Measurements from ENCODE around the gene DCAF5.
"Not testable (repeated sequence)": the region's sequence is repeated elsewhere in the genome, so short reads cannot be mapped to it uniquely, and the experiment has no call there.

DCAF5 gene

DNA sequence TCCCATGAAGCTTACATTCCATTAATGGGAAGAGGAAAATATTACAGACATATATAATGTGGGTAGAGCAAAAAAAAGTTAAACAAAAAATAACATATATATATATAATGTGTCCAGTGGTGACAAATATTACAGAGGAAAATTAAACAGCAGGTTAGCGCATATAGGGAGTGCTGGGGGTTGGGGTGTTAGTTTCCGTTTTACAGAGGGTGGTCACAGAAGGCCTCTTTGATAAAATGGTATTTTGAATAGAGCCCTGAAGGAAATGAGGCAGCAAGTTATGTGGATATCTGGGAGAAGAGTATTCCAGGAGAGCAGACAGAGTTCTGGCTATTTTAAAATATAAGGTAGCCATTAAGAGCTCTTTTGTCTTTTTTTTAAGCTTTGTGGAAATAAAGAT lies 73.2 kb downstream of the DCAF5 start:
- Histone ChIP-seq H3K4me1 (ENCODE audit: insufficient read depth, low read length, poor library complexity, severe bottlenecking) (peaks cover 4% of the 10 kb centered on the region), H3K36me3 (ENCODE audit: insufficient read depth, low read length) (peaks cover 66% of the 10 kb centered on the region), H3F3A (ENCODE audit: low read depth) (no peaks in the 10 kb centered on the region), H2AFZ (ENCODE audit: low read length) (no peak overlapping the region), H4K20me1 (ENCODE audit: insufficient read depth, low read length, poor library complexity, severe bottlenecking) (no peaks in the 10 kb centered on the region), H3K79me2 (ENCODE audit: insufficient read depth, low read length) (no peaks in the 10 kb centered on the region), H3K4me3 (ENCODE audit: low read length, poor library complexity, severe bottlenecking) (no peak overlapping the region), H3K27me3 (ENCODE audit: insufficient read depth, low read length, poor library complexity, severe bottlenecking) (no peaks in the 10 kb centered on the region), H3K9ac (ENCODE audit: low read depth, low read length, poor library complexity, severe bottlenecking) (no peak overlapping the region), H3K9me3 (ENCODE audit: insufficient read depth, low read depth, low read length) (no peaks in the 10 kb centered on the region), H3K9me2 (replicated peaks; ENCODE audit: low read depth, low read length) (no peaks in the 10 kb centered on the region), H3K4me2 (ENCODE audit: low read depth, low read length, poor library complexity, severe bottlenecking) (no peak overlapping the region)
- no peak for TF ChIP-seq EZH2phosphoT487 (IDR thresholded peaks at IDR 0.05; ENCODE audit: borderline replicate concordance)
- TF ChIP-seq, protein P1, sequence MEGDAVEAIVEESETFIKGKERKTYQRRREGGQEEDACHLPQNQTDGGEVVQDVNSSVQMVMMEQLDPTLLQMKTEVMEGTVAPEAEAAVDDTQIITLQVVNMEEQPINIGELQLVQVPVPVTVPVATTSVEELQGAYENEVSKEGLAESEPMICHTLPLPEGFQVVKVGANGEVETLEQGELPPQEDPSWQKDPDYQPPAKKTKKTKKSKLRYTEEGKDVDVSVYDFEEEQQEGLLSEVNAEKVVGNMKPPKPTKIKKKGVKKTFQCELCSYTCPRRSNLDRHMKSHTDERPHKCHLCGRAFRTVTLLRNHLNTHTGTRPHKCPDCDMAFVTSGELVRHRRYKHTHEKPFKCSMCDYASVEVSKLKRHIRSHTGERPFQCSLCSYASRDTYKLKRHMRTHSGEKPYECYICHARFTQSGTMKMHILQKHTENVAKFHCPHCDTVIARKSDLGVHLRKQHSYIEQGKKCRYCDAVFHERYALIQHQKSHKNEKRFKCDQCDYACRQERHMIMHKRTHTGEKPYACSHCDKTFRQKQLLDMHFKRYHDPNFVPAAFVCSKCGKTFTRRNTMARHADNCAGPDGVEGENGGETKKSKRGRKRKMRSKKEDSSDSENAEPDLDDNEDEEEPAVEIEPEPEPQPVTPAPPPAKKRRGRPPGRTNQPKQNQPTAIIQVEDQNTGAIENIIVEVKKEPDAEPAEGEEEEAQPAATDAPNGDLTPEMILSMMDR (conservative IDR thresholded peaks at IDR 0.05; ENCODE audit: low read length), result no peak

DNA sequence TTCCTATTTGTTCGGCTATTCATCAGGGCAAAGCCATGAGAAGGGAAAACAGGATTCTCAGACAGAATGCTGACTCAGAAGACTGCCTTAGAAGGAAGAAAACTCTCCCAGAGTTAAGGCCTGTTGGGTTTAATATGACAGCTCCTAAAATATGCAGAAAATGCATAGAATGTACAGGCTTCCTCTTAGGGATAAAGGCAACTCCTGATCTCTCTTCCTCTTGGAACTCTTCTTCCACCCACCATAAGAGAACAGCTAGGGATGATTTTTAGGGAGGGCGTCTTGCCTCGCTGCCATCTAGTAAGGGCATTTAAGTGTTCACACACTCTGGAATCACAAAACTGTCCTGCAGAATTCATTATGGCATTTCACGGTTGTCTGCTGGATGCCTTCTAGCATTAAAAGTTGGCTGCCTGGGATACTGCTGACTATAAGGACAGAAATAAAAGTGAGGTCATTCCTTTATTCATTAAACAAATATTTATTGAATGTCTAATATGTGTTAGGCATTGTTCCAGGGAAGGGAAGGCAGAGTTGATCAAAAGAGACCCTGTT lies 73.7 kb downstream of the DCAF5 start:
- H3K4me1 ChIP-seq (ENCODE audit: insufficient read depth, low read length, poor library complexity, severe bottlenecking), result peaks cover 4% of the 10 kb centered on the region
- no peaks in the 10 kb centered on the region for H3F3A ChIP-seq (ENCODE audit: low read depth)
- H3K36me3 ChIP-seq (ENCODE audit: insufficient read depth, low read length), result peaks cover 66% of the 10 kb centered on the region
- no peaks in the 10 kb centered on the region for H3K9me3 ChIP-seq (ENCODE audit: insufficient read depth, low read depth, low read length)
- no peak overlapping the region for H2AFZ ChIP-seq (ENCODE audit: low read length)
- H3K79me2 ChIP-seq (ENCODE audit: insufficient read depth, low read length), result no peaks in the 10 kb centered on the region
- no peak overlapping the region for H3K4me2 ChIP-seq (ENCODE audit: low read depth, low read length, poor library complexity, severe bottlenecking)
- no peak for TF ChIP-seq EZH2phosphoT487 (IDR thresholded peaks at IDR 0.05; ENCODE audit: borderline replicate concordance)
- TF ChIP-seq, protein P1 (conservative IDR thresholded peaks at IDR 0.05; ENCODE audit: low read length), result no peak
- H3K9ac ChIP-seq (ENCODE audit: low read depth, low read length, poor library complexity, severe bottlenecking), result no peak overlapping the region
- no peaks in the 10 kb centered on the region for H4K20me1 ChIP-seq (ENCODE audit: insufficient read depth, low read length, poor library complexity, severe bottlenecking)
- no peaks in the 10 kb centered on the region for H3K9me2 ChIP-seq (replicated peaks; ENCODE audit: low read depth, low read length)
- no peak overlapping the region for H3K4me3 ChIP-seq (ENCODE audit: low read length, poor library complexity, severe bottlenecking)
- H3K27me3 ChIP-seq (ENCODE audit: insufficient read depth, low read length, poor library complexity, severe bottlenecking), result no peaks in the 10 kb centered on the region

DNA sequence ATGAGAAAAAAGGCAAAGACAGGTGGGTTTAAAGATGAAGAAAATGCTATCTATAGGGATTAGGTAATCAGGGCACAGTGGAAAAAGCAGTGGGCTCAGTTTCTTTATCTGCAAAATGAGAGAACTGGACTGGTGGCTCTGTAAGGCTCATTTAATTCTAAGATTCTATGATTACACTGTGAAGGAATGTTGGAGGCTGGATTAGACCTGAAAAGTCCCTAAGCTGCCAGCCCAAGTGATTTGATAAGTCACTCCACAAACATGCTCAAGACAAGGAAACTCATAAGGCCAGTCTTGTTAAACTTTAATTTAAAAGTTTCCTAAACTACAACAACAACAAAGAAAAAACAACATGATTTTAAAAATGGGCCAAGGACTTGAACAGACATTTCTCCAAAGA lies 75.1 kb downstream of the DCAF5 start:
- no peaks in the 10 kb centered on the region for H3K79me2 ChIP-seq (ENCODE audit: insufficient read depth, low read length)
- no peaks in the 10 kb centered on the region for H3F3A ChIP-seq (ENCODE audit: low read depth)
- H3K4me2 ChIP-seq (ENCODE audit: low read depth, low read length, poor library complexity, severe bottlenecking), result no peak overlapping the region
- H3K9ac ChIP-seq (ENCODE audit: low read depth, low read length, poor library complexity, severe bottlenecking), result no peak overlapping the region
- peaks cover 66% of the 10 kb centered on the region; the same call in 1 of the 2 replicates for H3K36me3 ChIP-seq (ENCODE audit: insufficient read depth, low read length)
- H4K20me1 ChIP-seq (ENCODE audit: insufficient read depth, low read length, poor library complexity, severe bottlenecking), result no peaks in the 10 kb centered on the region
- peaks cover 4% of the 10 kb centered on the region for H3K4me1 ChIP-seq (ENCODE audit: insufficient read depth, low read length, poor library complexity, severe bottlenecking)
- H3K9me2 ChIP-seq (replicated peaks; ENCODE audit: low read depth, low read length), result no peaks in the 10 kb centered on the region
- no peak for TF ChIP-seq EZH2phosphoT487 (IDR thresholded peaks at IDR 0.05; ENCODE audit: borderline replicate concordance)
- TF ChIP-seq, protein P1 (conservative IDR thresholded peaks at IDR 0.05; ENCODE audit: low read length), result no peak
- no peaks in the 10 kb centered on the region for H3K9me3 ChIP-seq (ENCODE audit: insufficient read depth, low read depth, low read length)
- H3K4me3 ChIP-seq (ENCODE audit: low read length, poor library complexity, severe bottlenecking), result no peak overlapping the region
- H2AFZ ChIP-seq (ENCODE audit: low read length), result no peak overlapping the region
- no peaks in the 10 kb centered on the region for H3K27me3 ChIP-seq (ENCODE audit: insufficient read depth, low read length, poor library complexity, severe bottlenecking)

- H3K27me3 ChIP-seq (ENCODE audit: insufficient read depth, low read length, poor library complexity, severe bottlenecking); H2AFZ ChIP-seq (ENCODE audit: low read length); H3K9me3 ChIP-seq (ENCODE audit: insufficient read depth, low read depth, low read length); H4K20me1 ChIP-seq (ENCODE audit: insufficient read depth, low read length, poor library complexity, severe bottlenecking); H3F3A ChIP-seq (ENCODE audit: low read depth); H3K79me2 ChIP-seq (ENCODE audit: insufficient read depth, low read length); H3K9ac ChIP-seq (ENCODE audit: low read depth, low read length, poor library complexity, severe bottlenecking); H3K4me3 ChIP-seq (ENCODE audit: low read length, poor library complexity, severe bottlenecking); H3K4me1 ChIP-seq (ENCODE audit: insufficient read depth, low read length, poor library complexity, severe bottlenecking); H3K9me2 ChIP-seq (replicated peaks; ENCODE audit: low read depth, low read length); H3K4me2 ChIP-seq (ENCODE audit: low read depth, low read length, poor library complexity, severe bottlenecking): not testable (repeated sequence)
- peaks cover 64% of the 10 kb centered on the region; the same call in 1 of the 2 replicates for H3K36me3 ChIP-seq (ENCODE audit: insufficient read depth, low read length)
Measured at GRCh38 chr14:69077185-69077584, 75.7 kb downstream of the DCAF5 start.
